Muscle of leg (tissue), 11 donors: Measurements from ENCODE around the gene GLRX5. TPM values are rescaled to one million over a fixed set of nuclear protein-coding genes. Genes with fewer than 3 reads are reported as not detected.

ENCODE experiments used
- DNase-seq: peaks from one replicate; pipeline ENCODE4 v3.0.0; 2013
- H3K27ac ChIP-seq: one replicate; pipeline ENCODE4 v1.5.1; 2013; ENCODE audit warnings: mild to moderate bottlenecking, low read length, control low read depth
- H3K27me3 ChIP-seq: one replicate; pipeline ENCODE4 v1.6.1; 2013; ENCODE audit warnings: low read length; ENCODE audit not compliant: control insufficient read depth, insufficient read depth
- H3K36me3 ChIP-seq: one replicate; pipeline ENCODE4 v1.6.1; 2013; ENCODE audit warnings: low read length; ENCODE audit not compliant: control insufficient read depth, insufficient read depth
- H3K4me1 ChIP-seq: one replicate; pipeline ENCODE4 v1.6.1; 2013; ENCODE audit warnings: low read length; ENCODE audit not compliant: control insufficient read depth, insufficient read depth
- H3K4me3 ChIP-seq: one replicate; pipeline ENCODE4 v1.5.1; 2013; ENCODE audit warnings: low read length, control low read depth
- H3K9me3 ChIP-seq: replicated peaks from 2 replicates; pipeline ENCODE4 v1.6.1; 2013; ENCODE audit warnings: low read depth, low read length; ENCODE audit not compliant: control insufficient read depth
- whole genome bisulfite sequencing: methylation state at CpG from one replicate; pipeline ENCODE4 v1.1.5; 2013; ENCODE audit warnings: missing lambda C conversion rate; ENCODE audit not compliant: insufficient coverage; 5-methylcytosine and 5-hydroxymethylcytosine counted together
- polyA plus RNA-seq, 8 donors: library from polyadenylated mRNA; unstranded; fragments of 120-200 nt; gene quantifications; one replicate each; pipeline versions ENCODE4 v1.2.1 to v1.2.3, GENCODE V29; 2013; ENCODE audit warnings: inconsistent platforms in 1 of 8, low replicate concordance in 1 of 8; ENCODE audit not compliant: insufficient read length in 8 of 8, insufficient read depth in 1 of 8
- total RNA-seq: library from RNA; stranded (reverse); fragments of 120-200 nt; gene quantifications from one replicate; pipeline ENCODE4 v1.2.4, GENCODE V29; 2013

GLRX5 gene
- total and polyA plus RNA-seq, 9 donors = 44.3 to 58.7 (median 52.9) TPM

GRCh38 chr14:95543021-95543420, 8.2 kb downstream of the GLRX5 start:
- H3K4me3 ChIP-seq = no peak overlapping the region
- no peaks in the 10 kb centered on the region for H3K27me3 ChIP-seq
- WGBS = 90% methylated on average over 2 of the region's 5 CpGs
- no peaks in the 10 kb centered on the region for H3K9me3 ChIP-seq
- no peak overlapping the region for H3K27ac ChIP-seq
- H3K4me1 ChIP-seq = no peaks in the 10 kb centered on the region
- DNase-seq = no peak
- H3K36me3 ChIP-seq = peaks cover 17% of the 10 kb centered on the region

- no peaks in the 10 kb centered on the region for H3K9me3 ChIP-seq
- no peak overlapping the region for H3K4me3 ChIP-seq
- H3K36me3 ChIP-seq = peaks cover 18% of the 10 kb centered on the region
- WGBS = 76% methylated on average over 5 of the region's 8 CpGs
- H3K27me3 ChIP-seq = no peaks in the 10 kb centered on the region
- no peaks in the 10 kb centered on the region for H3K4me1 ChIP-seq
- DNase-seq = no peak
- no peak overlapping the region for H3K27ac ChIP-seq
Measured at GRCh38 chr14:95544588-95544987, 9.7 kb downstream of the GLRX5 start.

GRCh38 chr14:95545515-95546168, 10.8 kb downstream of the GLRX5 start:
- H3K36me3 ChIP-seq = peaks cover 18% of the 10 kb centered on the region
- no peak overlapping the region for H3K27ac ChIP-seq
- no peak for DNase-seq
- WGBS = no CpG with 5 or more reads among the region's 5 CpGs
- H3K27me3 ChIP-seq = no peaks in the 10 kb centered on the region
- H3K4me1 ChIP-seq = peaks cover 6% of the 10 kb centered on the region
- H3K4me3 ChIP-seq = no peak overlapping the region
- H3K9me3 ChIP-seq = no peaks in the 10 kb centered on the region

- peaks cover 18% of the 10 kb centered on the region for H3K36me3 ChIP-seq
- H3K4me3 ChIP-seq = no peak overlapping the region
- 84% methylated on average over 3 of the region's 5 CpGs for WGBS
- DNase-seq = no peak
- peaks cover 6% of the 10 kb centered on the region for H3K4me1 ChIP-seq
- peaks cover 4% of the 10 kb centered on the region for H3K9me3 ChIP-seq
- no peak overlapping the region for H3K27ac ChIP-seq
- no peaks in the 10 kb centered on the region for H3K27me3 ChIP-seq
Measured at GRCh38 chr14:95547272-95547625, 12.4 kb downstream of the GLRX5 start.

GRCh38 chr14:95547626-95548327, 12.9 kb downstream of the GLRX5 start:
- Histone ChIP-seq H3K27ac (no peak overlapping the region), H3K4me3 (no peak overlapping the region), H3K36me3 (peaks cover 18% of the 10 kb centered on the region), H3K27me3 (no peaks in the 10 kb centered on the region), H3K4me1 (peaks cover 6% of the 10 kb centered on the region), H3K9me3 (peaks cover 4% of the 10 kb centered on the region)
- DNase-seq = no peak
- WGBS = 83% methylated on average over 14 of the region's 14 CpGs

GRCh38 chr14:95548328-95548929, 13.6 kb downstream of the GLRX5 start:
- Histone ChIP-seq H3K4me1 (peaks cover 6% of the 10 kb centered on the region), H3K36me3 (peaks cover 18% of the 10 kb centered on the region), H3K27me3 (no peaks in the 10 kb centered on the region), H3K9me3 (peaks cover 4% of the 10 kb centered on the region), H3K4me3 (no peak overlapping the region), H3K27ac (no peak overlapping the region)
- DNase-seq = no peak
- WGBS = 92% methylated on average over 2 of the region's 9 CpGs

GRCh38 chr14:95549656-95550585, 15.1 kb downstream of the GLRX5 start:
- WGBS = 50% methylated on average over 12 of the region's 16 CpGs
- H3K9me3 ChIP-seq = peaks cover 4% of the 10 kb centered on the region

GRCh38 chr14:95551435-95551834, 16.6 kb downstream of the GLRX5 start:
- Histone ChIP-seq H3K4me1 (peaks cover 6% of the 10 kb centered on the region), H3K9me3 (peaks cover 4% of the 10 kb centered on the region), H3K27me3 (no peaks in the 10 kb centered on the region), H3K4me3 (no peak overlapping the region), H3K36me3 (peaks cover 10% of the 10 kb centered on the region), H3K27ac (no peak overlapping the region)
- DNase-seq = no peak
- WGBS = 100% methylated on average over 1 of the region's 1 CpG

More at GRCh38 chr14:95549656-95550585, 15.1 kb downstream of the GLRX5 start:
- peaks cover 13% of the 10 kb centered on the region for H3K36me3 ChIP-seq
- no peaks in the 10 kb centered on the region for H3K27me3 ChIP-seq
- H3K4me3 ChIP-seq = no peak overlapping the region
- H3K4me1 ChIP-seq = peaks cover 6% of the 10 kb centered on the region
- DNase-seq = no peak
- H3K27ac ChIP-seq = no peak overlapping the region

GRCh38 chr14:95553141-95553540, 18.3 kb downstream of the GLRX5 start:
- no peak for DNase-seq
- H3K36me3 ChIP-seq = peaks cover under 1% of the 10 kb centered on the region
- 96% methylated on average over 2 of the region's 7 CpGs for WGBS
- H3K4me3 ChIP-seq = no peak overlapping the region
- peaks cover 4% of the 10 kb centered on the region for H3K9me3 ChIP-seq
- peaks cover 6% of the 10 kb centered on the region for H3K4me1 ChIP-seq
- no peaks in the 10 kb centered on the region for H3K27me3 ChIP-seq
- H3K27ac ChIP-seq = no peak overlapping the region
